Activated CD4-positive, alpha-beta T cell treated with anti-CD3 and anti-CD28 coated beads for 24 hours (primary cell): ENCODE results near the gene CSF2RB.

Experiments
- DNase-seq, 2 donors: peaks; one replicate each; pipeline ENCODE4 v3.0.0-alpha.2; 2020; ENCODE audit warnings: low read depth in 2 of 2

Gene CSF2RB

GRCh38 chr22:36936362-36937116 lies 23.1 kb downstream of the CSF2RB start:
- DNase-seq, result no peak

- no peak for DNase-seq
Measured at GRCh38 chr22:36937319-36938027, 24.0 kb downstream of the CSF2RB start.

GRCh38 chr22:36938028-36938425 lies 24.6 kb downstream of the CSF2RB start:
- DNase-seq, result no peak

- no peak for DNase-seq
Measured at GRCh38 chr22:36938886-36939285, 25.5 kb downstream of the CSF2RB start.

- DNase-seq, result no peak
Measured at GRCh38 chr22:36940676-36941075, 27.2 kb downstream of the CSF2RB start.

- no peak for DNase-seq
Measured at GRCh38 chr22:36942556-36942955, 29.1 kb downstream of the CSF2RB start.

- DNase-seq, result no peak
Measured at GRCh38 chr22:36946421-36947158, 33.2 kb downstream of the CSF2RB start.

GRCh38 chr22:36948273-36949225 lies 35.1 kb downstream of the CSF2RB start:
- DNase-seq, result no peak

GRCh38 chr22:36950797-36951590 lies 37.6 kb downstream of the CSF2RB start:
- DNase-seq, result no peak

- DNase-seq, result no peak
Measured at GRCh38 chr22:36951746-36952145, 38.3 kb downstream of the CSF2RB start.

GRCh38 chr22:36953239-36954080 lies 40.0 kb downstream of the CSF2RB start:
- DNase-seq, result no peak

- DNase-seq, result no peak
Measured at GRCh38 chr22:36954251-36955014, 41.0 kb downstream of the CSF2RB start.

- no peak for DNase-seq
Measured at GRCh38 chr22:36955691-36956090, 42.3 kb downstream of the CSF2RB start.

- no peak for DNase-seq
Measured at GRCh38 chr22:36958366-36958765, 44.9 kb downstream of the CSF2RB start.

- no peak for DNase-seq
Measured at GRCh38 chr22:36961626-36962025, 48.2 kb downstream of the CSF2RB start.

GRCh38 chr22:36963302-36963701 lies 49.9 kb downstream of the CSF2RB start:
- no peak for DNase-seq

- DNase-seq, result no peak
Measured at GRCh38 chr22:36964106-36964505, 50.7 kb downstream of the CSF2RB start.

GRCh38 chr22:36965696-36966095 lies 52.3 kb downstream of the CSF2RB start:
- no peak for DNase-seq
